DMS 273 treated with DMSO at 0.1 percent for 48 hours (cell line): Measurements from ENCODE around the gene MZT2A.
"Not testable (repeated sequence)": the region's sequence is repeated elsewhere in the genome, so short reads cannot be mapped to it uniquely, and the experiment has no call there.

ENCODE experiments used
- DNase-seq: peaks from one replicate; lab custom pipeline; 2025; lab: John Stamatoyannopoulos, UW

Gene MZT2A

DNA sequence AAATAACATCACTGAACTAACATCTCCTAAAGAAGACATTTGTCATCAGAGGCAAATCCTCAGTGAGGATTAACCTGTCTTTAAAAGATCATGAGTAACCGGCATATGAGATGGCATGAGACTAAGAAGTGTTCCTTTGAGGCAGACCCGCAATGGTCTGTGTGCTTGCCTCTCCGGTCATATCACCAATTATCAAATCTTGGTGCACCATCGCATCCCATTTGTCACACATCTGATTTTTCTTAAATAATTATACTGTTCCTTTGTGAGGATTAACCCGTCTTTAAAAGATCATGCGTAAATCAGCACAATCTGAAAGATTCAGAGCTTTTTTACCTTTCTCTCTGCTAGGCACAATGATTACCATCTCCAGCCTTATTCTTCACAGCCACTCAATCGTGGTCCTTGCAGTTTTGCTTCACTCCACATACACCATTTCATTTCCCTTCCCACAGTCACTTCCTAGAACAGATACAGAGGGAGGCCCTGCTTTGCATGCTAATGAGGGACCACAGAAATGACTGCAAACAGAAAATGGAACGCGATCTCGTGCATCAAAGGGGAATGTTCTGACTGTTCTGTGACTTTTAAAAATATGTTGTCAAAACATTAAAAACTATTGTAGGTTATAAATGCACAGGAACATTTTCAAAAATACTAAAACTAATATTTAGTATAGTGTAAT lies 40.8 kb downstream of the MZT2A start:
- DNase-seq, result not testable (repeated sequence)

GRCh38 chr2:131447981-131448380 lies 44.2 kb downstream of the MZT2A start:
- DNase-seq, result not testable (repeated sequence)

- no peak for DNase-seq
Observed at GRCh38 chr2:131445896-131446295, 46.3 kb downstream of the MZT2A start.

- DNase-seq, result not testable (repeated sequence)
Observed at GRCh38 chr2:131445515-131445797, 46.7 kb downstream of the MZT2A start.

DNA sequence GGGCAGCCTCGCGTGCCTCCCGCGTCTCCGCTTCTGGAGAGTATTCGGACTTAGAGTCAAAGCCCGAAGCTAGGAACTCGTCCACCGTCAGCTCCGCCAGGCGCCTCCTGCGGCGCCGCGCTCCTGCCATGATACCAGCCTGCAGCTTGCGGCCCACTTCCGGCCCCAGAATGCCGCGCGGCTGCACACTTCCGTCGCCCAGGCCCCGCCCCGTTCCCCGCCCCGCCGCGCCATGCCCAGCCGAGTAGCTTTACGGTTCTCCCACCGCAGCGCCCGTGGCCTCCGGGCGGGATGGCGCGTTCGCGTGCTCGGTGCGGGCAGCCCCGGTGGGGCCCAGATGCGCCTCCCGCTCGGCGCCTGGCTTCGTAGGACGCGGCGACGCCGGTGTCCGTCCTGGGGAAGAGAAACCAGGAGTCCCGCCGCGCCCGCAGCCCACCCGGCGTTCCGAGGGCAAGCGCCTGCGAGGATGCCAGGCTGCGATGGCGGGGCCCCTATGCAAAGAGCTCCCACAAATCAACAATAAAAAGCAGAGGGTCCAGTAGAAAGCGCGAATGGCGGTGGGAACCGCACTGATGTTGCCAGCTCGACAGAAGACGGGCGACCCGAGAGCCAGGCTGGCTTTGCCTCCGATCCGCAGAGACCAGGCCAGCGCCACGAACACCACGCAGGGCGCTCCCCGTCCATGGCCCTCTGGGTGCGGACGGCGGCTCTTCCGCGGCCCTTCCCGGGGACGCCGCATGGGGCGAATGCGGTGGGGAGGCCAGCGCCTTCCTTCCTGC lies 47.3 kb downstream of the MZT2A start:
- DNase-seq, result not testable (repeated sequence)

DNA sequence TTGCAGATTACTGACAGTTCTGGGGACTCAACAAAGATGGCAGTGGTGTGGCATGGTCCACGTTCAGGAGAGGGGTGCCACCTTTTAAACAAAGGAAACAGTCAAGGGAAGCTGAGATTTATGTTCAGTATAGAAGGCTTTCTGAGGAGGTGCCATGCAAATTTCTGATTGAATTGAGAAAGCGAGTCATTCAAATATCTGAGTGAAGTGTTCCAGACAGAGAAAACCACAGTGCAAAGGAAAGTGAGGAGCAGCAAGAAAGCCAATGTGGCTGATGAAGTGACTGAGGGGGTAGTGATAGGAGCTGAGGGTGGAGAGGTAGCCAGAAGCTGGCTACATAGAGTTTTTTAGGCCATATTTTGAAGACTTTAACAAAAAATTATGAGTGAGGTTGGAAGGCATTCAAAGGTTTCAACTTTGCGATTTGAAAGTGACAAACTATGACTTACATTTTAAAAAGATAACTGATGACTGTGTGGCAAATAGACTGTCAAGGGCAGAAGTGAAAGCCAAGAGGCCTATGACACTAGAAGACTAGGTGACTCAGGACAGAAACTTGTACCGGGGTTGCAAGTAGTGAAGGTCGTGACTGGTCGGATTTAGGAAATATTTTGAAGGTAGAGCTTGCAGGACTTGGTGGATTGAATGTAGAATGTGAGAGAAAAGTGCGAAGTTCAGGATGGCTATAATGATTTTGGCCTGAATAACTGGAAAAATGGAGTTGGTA lies 51.3 kb downstream of the MZT2A start:
- not testable (repeated sequence) for DNase-seq
